Liver (tissue), 3 donors: Measurements from ENCODE around the gene C2CD2.
A peak's percentile ranks its signal among the peaks of the same experiment; 100 is the strongest.

Source experiments
- ATF3 ChIP-seq: IDR thresholded peaks from 2 replicates; pipeline ENCODE4 v1.6.1; 2016; ENCODE audit warnings: antibody characterized with exemption
- CTCF ChIP-seq: fragments of 150-350 bp; IDR thresholded peaks from 2 replicates; pipeline ENCODE4 v1.5.1; 2017; ENCODE audit warnings: improper control_type of control experiment, low read depth, low read length; ENCODE audit not compliant: missing input control
- JUND ChIP-seq, 2 donors: IDR thresholded peaks; 2 replicates each; pipeline ENCODE4 v1.6.1; 2016; ENCODE audit warnings: antibody characterized with exemption in 2 of 2
- MAX ChIP-seq: IDR thresholded peaks from 2 replicates; pipeline ENCODE4 v1.6.1; 2016; ENCODE audit warnings: antibody characterized with exemption
- REST ChIP-seq: IDR thresholded peaks from 2 replicates; pipeline ENCODE4 v1.6.1; 2016; ENCODE audit warnings: antibody characterized with exemption, mild to moderate bottlenecking
- SP1 ChIP-seq: IDR thresholded peaks from 2 replicates; pipeline ENCODE4 v1.6.1; 2018; ENCODE audit warnings: antibody characterized with exemption, mild to moderate bottlenecking
- YY1 ChIP-seq: IDR thresholded peaks from 2 replicates; pipeline ENCODE4 v1.6.1; 2016; ENCODE audit warnings: antibody characterized with exemption, mild to moderate bottlenecking
- donor health status: healthy.
- donor health status: healthy.

- TF ChIP-seq YY1 (no peak), JUND (IDR thresholded peaks at IDR 0.05) (no peak), CTCF (peak; percentile 9), ATF3 (no peak), SP1 (no peak), REST (no peak), MAX (no peak)
Observed at GRCh38 chr21:41933313-41934079, 20.3 kb downstream of the C2CD2 start.
